ENCODE measurements around the gene ANKHD1.

ANKHD1 gene

GRCh38 chr5:140408750-140409241 lies 7.2 kb downstream of the ANKHD1 start:
- DNase-seq (ENCODE audit: low read depth in 1 of 2, low spot score in 1 of 2): no peak
- Histone ChIP-seq H3K4me3 (replicated peaks; ENCODE audit: insufficient read depth, low read length) (no peak overlapping the region), H3K27ac (replicated peaks) (no peak overlapping the region), H3K27me3 (ENCODE audit: insufficient read depth, poor library complexity, severe bottlenecking) (no peaks in the 10 kb centered on the region)
- TF ChIP-seq CTCF (IDR thresholded peaks at IDR 0.05; ENCODE audit: insufficient read depth, low read length): no peak
- TF ChIP-seq POLR2AphosphoS5 (IDR thresholded peaks at IDR 0.05; ENCODE audit: low read depth): no peak
- TF ChIP-seq SPI1 (IDR thresholded peaks at IDR 0.05; ENCODE audit: borderline replicate concordance, low read depth): no peak
- no peak for TF ChIP-seq REST (IDR thresholded peaks at IDR 0.05; ENCODE audit: insufficient replicate concordance, low read depth)
- no peak for TF ChIP-seq GABPA (IDR thresholded peaks at IDR 0.05; ENCODE audit: low read depth)

GRCh38 chr5:140413230-140413629 lies 11.6 kb downstream of the ANKHD1 start:
- Histone ChIP-seq H3K27me3 (ENCODE audit: insufficient read depth, poor library complexity, severe bottlenecking) (no peaks in the 10 kb centered on the region), H3K27ac (replicated peaks) (no peak overlapping the region), H3K4me3 (replicated peaks; ENCODE audit: insufficient read depth, low read length) (no peak overlapping the region)
- TF ChIP-seq REST (IDR thresholded peaks at IDR 0.05; ENCODE audit: insufficient replicate concordance, low read depth) (no peak), SPI1 (IDR thresholded peaks at IDR 0.05; ENCODE audit: borderline replicate concordance, low read depth) (no peak), POLR2AphosphoS5 (IDR thresholded peaks at IDR 0.05; ENCODE audit: low read depth) (no peak), GABPA (IDR thresholded peaks at IDR 0.05; ENCODE audit: low read depth) (no peak), CTCF (IDR thresholded peaks at IDR 0.05; ENCODE audit: insufficient read depth, low read length) (no peak)
- no peak for DNase-seq (ENCODE audit: low read depth in 1 of 2, low spot score in 1 of 2)

GRCh38 chr5:140417235-140417634 lies 15.6 kb downstream of the ANKHD1 start:
- Histone ChIP-seq H3K27me3 (ENCODE audit: insufficient read depth, poor library complexity, severe bottlenecking) (no peaks in the 10 kb centered on the region), H3K27ac (replicated peaks) (no peak overlapping the region), H3K4me3 (replicated peaks; ENCODE audit: insufficient read depth, low read length) (no peak overlapping the region)
- DNase-seq (ENCODE audit: low read depth in 1 of 2, low spot score in 1 of 2): no peak
- no peak for TF ChIP-seq CTCF (IDR thresholded peaks at IDR 0.05; ENCODE audit: insufficient read depth, low read length)
- no peak for TF ChIP-seq REST (IDR thresholded peaks at IDR 0.05; ENCODE audit: insufficient replicate concordance, low read depth)
- no peak for TF ChIP-seq POLR2AphosphoS5 (IDR thresholded peaks at IDR 0.05; ENCODE audit: low read depth)
- TF ChIP-seq SPI1 (IDR thresholded peaks at IDR 0.05; ENCODE audit: borderline replicate concordance, low read depth): no peak
- TF ChIP-seq GABPA (IDR thresholded peaks at IDR 0.05; ENCODE audit: low read depth): no peak
